Measurements from ENCODE around the gene RPTOR.
"Not testable (repeated sequence)": the region's sequence is repeated elsewhere in the genome, so short reads cannot be mapped to it uniquely, and the experiment has no call there.

Gene RPTOR

GRCh38 chr17:80872501-80873306 is 328.1 kb downstream of the RPTOR start:
- DNase-seq: no peak

- DNase-seq: no peak
Observed at GRCh38 chr17:80873307-80873951, 328.8 kb downstream of the RPTOR start.

- DNase-seq: no peak
Observed at GRCh38 chr17:80874866-80875445, 330.3 kb downstream of the RPTOR start.

- DNase-seq: not testable (repeated sequence)
Observed at GRCh38 chr17:80875480-80875995, 330.9 kb downstream of the RPTOR start.

- not testable (repeated sequence) for DNase-seq
Observed at GRCh38 chr17:80876456-80876949, 331.9 kb downstream of the RPTOR start.

DNA sequence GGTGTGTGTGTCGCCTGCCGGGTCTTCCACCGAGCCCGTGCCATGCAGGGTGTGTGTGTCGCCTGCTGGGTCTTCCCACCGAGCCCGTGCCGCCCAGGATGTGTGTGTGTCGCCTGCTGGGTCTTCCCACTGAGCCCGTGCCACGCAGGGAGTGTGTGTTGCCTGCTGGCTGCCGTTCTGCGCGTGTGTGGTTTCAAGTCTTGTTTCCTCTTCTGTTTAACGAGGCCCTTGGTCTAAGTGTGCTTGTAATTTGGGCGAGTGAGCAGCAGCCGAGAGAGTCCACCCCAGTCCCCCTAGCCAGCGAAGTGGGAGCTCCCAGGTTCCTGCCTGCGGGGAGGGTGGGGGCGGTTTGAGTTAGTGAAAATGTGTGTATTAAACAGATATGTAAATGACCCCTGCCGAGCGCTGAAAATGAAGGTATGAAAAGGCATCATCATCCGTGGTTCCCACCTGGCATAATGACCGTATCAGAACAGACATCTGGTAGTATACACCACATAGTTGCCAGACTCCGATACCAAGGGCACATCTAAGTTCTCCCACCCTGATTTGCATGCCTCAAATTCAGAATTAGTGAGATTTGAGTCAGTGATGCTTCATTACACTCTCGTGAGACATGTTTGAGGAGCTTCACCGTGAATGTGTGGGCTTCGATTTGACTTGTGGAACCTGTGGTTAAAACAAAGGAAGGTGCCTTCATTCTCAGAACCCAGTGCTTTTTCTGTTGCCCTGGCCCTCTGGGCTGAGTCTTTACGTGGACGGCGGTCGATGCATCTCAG is 332.5 kb downstream of the RPTOR start:
- DNase-seq: no peak

- no peak for DNase-seq
Observed at GRCh38 chr17:80877729-80878303, 333.2 kb downstream of the RPTOR start.

DNA sequence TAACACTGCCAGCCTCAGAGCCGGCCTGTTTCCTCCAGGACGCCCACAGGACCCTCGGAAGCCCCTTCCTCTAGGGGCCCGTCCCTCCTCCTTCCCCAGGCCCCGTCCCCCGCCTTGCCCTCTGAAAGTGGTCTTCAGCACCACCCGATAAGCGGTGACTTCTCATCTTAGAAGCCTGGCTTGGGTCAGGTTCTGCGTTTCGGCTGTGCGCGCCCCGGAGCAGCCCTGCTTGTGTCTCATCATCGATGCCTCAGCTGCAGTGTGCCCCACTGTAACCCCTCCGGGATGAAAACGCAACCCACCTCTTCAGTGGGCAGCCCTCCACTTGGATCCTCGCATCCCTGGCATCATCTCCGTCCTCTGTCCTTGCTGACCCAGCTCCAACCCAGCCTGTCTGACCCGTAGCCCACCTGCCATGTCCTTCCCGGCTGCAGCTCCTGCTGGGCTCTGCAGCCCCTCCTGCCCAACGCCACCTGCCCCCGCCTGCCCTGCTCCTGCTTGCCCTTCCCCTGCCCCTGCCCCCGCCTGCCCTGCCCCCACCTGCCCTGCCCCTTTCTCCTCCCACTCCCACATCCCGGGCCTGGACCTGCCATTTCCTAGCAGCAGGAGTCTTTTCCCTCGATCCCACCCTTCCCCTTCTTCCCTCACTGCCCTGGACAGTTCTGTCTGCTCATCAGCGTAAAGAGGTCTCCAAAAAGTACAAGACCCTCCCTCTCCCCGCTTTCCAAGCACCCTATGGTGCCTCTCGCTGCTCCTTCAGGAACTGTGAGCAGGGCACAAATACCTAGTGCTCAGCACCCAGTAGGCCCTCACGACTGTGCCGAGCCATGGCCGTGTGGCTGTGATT is 334.5 kb downstream of the RPTOR start:
- DNase-seq: no peak

- DNase-seq: no peak
Observed at GRCh38 chr17:80879723-80880647, 335.3 kb downstream of the RPTOR start.

DNA sequence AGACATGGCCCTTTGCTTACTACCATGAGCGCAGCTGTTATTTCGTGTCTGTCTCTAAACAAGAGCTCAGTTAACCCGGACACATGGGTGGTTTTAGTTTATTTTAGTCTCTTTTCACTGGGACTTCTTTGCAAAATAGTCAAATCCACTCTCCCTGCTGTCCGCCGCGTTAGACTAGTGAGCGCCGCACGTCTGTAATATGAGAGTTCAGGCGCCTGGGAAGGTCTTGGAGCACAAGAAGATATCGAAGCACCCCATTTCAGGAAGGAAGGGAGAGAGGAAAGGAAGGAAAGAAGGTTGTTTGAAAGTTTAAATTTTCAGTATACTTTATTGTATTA is 336.0 kb downstream of the RPTOR start:
- no peak for DNase-seq

GRCh38 chr17:80881306-80881705 is 336.7 kb downstream of the RPTOR start:
- DNase-seq: no peak

- DNase-seq: no peak
Observed at GRCh38 chr17:80882323-80882722, 337.7 kb downstream of the RPTOR start.

DNA sequence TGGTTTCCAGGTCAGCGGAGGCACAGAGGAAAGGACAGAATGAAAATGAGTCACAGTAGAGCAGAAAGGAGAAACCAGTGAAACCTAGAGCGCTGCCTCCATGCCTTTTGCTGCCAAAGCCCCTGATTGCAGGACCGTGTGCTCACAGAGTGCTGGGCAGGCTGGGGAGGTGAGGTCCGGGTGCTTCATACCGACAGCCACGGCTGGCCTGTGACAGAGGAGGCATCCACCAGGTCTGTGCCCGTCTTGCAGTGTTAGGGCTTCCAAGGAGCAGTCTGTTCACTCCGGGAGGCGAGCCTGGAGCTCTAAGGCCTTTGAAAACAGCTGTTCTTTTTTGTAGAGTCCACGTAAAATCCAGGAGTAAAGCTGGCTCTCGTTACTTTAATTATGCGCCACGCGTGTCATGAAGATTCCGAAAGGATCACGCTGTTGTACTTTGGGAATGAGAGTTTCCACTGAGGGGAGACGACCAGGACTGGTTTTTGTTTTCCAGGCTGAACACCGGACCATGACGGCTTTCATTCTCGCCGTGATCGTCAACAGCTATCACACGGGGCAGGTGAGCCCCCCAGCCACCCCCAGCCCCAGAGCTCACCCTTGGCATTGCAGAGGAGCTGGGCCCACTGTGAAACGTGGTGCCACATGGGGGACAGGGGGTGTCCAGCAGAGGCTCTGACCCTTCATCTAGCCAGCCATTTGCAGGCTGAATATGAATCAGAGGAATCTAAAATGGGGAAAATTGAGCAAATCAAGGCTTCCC is 338.5 kb downstream of the RPTOR start:
- DNase-seq: no peak

DNA sequence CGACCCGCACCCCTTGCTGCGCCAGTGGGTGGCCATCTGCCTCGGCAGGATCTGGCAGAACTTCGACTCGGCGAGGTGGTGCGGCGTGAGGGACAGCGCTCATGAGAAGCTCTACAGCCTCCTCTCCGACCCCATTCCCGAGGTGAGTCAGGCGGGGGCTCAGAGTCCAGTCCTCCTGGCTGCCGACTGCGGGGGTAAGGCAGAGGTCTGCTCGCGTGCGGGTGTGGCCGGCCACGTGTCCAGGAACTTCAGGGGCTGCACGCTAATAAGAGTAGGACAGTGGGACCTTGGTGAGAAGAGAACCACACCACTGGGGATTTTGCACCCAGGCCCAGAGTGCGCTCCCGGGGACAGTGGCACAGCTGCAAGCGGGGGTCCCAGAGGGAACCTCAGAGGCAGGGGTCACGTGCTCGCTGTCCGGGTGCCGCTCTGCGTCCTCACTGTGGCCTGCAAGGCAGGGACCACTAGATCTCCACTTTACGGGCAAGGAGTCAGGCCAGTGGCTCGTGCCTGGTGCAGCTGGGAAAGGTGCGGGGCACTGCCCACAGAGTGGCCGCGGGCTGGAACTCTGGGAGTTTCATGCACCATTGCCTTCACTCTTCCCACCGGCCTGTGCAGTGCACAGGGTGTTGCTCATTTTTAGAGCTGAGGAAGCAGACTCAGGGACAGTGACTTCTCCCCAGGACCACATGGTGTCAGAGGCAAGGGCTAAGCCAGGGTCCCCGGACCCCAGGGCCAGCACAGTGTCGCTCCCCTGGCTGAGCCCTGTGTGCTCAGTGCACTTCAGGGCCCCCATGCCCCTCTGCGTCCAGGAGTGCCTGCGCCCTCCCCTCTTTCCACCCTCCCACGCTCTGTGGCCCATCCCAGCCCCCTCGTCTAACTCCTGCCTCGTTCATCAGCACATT is 339.4 kb downstream of the RPTOR start:
- no peak for DNase-seq

DNA sequence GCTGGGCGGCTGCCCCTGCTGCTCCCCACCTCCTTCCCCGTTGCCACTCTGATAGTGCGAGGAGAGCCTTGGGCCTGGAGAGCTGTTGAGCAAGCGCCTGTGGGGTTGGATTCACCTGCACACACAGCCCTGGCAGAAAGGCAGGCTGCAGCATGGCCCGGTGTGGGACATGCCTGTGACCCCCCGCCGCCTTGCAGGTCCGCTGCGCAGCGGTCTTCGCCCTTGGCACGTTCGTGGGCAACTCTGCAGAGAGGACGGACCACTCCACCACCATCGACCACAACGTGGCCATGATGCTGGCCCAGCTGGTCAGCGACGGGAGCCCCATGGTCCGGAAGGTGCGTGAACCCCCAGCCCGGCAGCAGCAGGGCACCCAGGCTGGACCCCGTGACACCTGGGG is 340.2 kb downstream of the RPTOR start:
- DNase-seq: no peak

- DNase-seq: no peak
Observed at GRCh38 chr17:80885947-80886582, 341.4 kb downstream of the RPTOR start.

DNA sequence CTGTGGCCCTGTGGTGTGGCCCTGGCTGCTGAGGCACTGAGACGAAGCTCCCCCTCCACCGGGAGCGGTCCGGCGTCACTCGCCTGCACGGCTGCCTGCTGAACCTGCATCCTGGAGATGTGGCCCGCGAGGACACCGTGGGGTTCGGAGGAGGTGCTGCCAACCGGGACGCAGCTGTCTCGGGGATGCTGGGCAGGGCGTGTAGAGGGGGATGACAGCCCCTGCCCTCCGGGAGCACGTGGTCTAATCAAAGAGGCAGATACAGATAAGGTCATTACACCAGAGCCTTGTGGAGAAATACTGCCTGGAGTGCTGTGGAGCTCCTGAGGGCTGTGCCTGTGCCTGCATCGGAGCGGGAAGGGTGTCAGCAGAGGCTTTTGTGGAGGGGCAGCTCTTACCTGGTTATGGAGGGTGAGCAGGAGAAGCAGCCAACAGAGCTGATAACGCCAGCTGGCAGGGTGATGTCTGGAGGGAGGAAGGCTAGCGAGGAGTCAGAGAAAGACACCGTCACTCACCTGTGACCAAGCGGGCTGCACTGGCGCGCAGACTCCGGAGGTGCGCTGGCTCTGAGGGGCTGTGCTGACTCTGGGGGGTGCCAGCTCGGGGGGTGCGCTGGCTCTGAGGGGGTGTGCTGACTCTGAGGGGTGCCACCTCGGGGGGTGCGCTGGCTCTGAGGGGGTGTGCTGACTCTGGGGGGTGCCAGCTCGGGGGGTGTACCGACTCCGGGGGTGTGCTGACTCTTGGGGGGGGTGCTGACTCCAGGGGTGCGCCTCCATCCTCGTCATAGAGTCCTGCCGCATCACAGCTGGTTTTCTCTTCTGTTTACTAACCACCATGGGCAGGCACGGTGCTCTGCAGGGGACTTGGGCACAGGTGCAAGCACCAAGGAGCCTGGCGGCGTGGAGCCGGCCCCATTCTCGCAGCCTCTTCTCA is 342.3 kb downstream of the RPTOR start:
- no peak for DNase-seq
